Measurements from ENCODE around the gene SYNJ2.

DNA sequence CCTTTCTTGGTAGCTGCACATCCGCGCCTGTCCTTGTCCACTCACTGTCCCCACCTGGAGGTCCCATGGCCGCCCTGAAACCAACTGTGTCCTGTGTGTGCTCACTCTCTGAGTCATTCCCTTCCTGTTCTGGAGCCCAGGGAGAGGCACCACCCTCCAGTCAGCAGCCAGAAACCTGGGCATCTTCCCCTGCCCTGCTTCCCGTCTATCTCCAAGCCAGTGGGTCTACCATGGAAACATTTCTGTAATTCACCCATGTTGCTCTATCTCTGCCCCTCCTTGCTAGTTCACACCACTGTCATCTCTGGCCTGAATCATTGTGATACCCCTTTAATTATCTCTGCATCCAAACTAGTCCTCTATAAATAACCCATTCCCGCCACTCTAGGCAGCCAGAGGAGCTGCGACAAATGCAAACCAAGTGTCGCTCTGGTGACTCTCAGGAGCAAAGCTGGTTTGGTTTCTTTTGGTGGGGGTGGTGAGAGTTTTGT lies 28.8 kb upstream of the SYNJ2 start:
- TF ChIP-seq, protein P1, sequence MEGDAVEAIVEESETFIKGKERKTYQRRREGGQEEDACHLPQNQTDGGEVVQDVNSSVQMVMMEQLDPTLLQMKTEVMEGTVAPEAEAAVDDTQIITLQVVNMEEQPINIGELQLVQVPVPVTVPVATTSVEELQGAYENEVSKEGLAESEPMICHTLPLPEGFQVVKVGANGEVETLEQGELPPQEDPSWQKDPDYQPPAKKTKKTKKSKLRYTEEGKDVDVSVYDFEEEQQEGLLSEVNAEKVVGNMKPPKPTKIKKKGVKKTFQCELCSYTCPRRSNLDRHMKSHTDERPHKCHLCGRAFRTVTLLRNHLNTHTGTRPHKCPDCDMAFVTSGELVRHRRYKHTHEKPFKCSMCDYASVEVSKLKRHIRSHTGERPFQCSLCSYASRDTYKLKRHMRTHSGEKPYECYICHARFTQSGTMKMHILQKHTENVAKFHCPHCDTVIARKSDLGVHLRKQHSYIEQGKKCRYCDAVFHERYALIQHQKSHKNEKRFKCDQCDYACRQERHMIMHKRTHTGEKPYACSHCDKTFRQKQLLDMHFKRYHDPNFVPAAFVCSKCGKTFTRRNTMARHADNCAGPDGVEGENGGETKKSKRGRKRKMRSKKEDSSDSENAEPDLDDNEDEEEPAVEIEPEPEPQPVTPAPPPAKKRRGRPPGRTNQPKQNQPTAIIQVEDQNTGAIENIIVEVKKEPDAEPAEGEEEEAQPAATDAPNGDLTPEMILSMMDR (IDR thresholded peaks at IDR 0.05; ENCODE audit: low read length) = no peak
- TF ChIP-seq EZH2phosphoT487 (IDR thresholded peaks at IDR 0.05; ENCODE audit: low read length) = no peak

Measured in MM.1S (cell line).